PC-9 (cell line): ENCODE measurements around the gene POLA2.

Experiments
- CTCF ChIP-seq: fragments of 200-600 bp; sonication (generic); conservative IDR thresholded peaks from 2 replicates; pipeline ENCODE4 v1.6.1; 2017; ENCODE audit warnings: mixed run types, antibody characterized with exemption, mild to moderate bottlenecking, moderate library complexity
- EZH2 ChIP-seq: fragments of 200-600 bp; sonication (generic); IDR thresholded peaks from 2 replicates; pipeline ENCODE4 v1.8.0; 2017; ENCODE audit warnings: antibody characterized with exemption, low read depth

DNA sequence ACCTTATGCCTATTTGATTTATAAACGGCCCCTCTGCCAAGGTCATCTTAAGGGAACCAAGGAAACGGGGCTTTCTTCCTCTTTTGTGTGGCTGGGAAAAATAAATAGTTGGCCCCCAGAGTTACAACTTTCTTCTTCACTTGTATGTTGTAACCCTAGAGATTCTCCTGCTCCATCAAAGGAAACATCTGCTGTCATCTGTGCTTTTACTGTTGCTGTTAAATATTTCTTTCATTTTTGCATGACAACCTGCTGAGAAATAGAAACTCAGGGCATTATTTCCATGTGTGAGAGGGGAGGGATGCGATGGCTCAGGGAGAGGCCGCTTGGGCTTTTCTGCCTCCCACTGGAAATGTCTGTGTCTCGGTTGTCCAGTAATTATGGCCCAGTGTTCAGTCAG is 31.1 kb downstream of the POLA2 start:
- TF ChIP-seq CTCF, result no peak
- no peak for TF ChIP-seq EZH2
